Measurements from ENCODE around the gene PRKCZ.
"Not testable (repeated sequence)": the region's sequence is repeated elsewhere in the genome, so short reads cannot be mapped to it uniquely, and the experiment has no call there.

The PRKCZ gene

DNA sequence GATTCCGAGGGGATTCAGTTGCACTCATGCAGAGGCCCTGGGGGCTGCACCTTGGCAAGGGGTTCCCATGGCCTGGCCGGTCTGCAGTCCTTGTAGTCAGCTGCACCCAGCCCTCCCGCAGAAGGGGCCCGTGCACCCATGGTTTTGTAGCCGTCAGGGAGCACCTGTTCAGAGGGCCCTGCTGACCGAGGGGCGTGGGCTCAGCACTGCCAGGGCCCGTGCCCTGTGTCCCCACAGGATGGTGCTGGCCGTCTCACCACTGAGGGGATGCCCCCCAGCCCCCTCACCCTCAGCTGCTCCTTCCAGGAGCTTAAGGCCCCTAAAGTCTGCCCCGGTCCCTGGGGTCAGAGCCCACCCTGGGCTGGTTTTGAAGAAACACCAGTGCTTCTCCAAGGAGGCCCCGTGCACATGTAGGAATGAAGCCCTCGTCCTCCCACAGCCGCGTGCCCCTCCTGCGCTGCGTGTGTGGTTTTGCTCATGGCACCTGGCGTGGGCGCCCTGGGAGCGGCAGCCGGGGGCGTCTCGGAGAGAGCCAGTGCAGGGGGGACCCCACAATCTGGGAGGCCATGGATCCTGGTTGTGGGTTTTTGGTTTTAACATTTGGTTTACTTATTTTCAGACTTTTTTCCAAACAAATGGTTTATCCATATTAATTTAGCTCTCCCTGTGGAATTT is 40.1 kb downstream of the PRKCZ start:
- no peak for DNase-seq

DNA sequence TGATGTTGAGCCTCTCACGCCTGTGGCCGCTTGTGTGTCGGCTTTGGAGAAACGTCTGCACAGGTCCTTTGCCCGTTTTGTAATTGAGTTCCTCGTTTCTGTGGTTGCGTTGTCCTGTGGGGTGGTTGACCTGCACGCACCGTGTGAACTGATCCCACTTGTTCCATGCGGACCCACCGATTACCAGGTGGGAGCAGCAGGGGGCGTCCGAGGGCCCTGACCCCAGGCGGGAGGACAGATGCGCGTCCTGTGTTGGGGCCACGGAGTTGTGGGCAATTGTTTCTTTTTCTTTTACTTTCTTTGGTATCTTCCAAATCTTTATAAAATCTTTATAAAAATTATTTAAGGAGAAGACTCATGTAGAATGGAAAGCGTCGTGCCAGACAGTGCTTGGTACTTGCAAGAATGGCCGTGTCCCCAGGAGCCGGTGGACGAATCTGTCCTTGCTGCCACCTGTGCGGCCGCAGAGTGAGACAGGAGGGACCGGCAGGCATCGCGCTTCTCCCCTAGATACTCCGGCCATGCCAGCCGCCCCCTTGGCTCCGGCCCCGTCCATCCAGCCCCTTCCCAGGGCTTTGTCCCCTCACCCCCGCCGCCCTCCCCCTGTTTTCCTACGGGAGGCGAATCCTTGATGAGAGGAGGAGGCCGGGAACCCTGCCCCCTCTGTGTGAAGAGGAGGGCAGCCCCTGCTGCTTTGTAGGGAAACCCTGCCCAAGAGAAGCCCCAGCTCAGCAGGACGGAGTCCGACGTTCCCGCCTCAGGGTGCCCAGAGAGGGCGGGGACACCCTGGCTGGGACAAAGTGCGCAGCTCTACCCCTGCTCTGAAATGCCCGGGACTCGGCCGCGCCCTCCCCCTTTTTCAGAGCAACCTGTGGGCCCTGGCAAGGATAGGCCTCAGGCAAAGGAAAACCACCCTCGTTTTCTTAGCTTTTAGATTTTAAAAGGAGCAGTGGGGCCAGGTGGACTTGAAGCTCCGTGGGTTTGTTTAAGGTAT is 41.7 kb downstream of the PRKCZ start:
- DNase-seq, result peak; percentile 42

DNA sequence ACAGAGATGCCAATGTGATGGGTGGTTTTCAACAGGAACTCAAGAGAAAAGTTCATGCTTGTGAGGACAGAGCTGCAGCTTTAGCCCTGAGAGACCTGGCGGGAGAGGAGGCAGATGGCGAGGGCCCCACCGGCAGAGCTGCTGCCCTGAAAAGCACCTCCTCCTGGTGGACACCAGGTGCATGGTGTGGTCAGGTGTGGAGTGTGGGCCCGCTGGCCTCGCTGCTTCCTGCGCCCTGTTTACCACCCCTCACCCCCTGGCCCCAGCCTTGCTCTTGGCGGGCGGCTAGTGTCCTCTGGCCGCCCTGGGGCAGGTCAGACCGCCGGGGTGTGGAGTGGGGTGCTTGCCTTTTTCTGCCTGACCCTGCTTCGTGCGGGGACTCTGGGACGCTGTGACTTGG is 42.8 kb downstream of the PRKCZ start:
- no peak for DNase-seq

- DNase-seq, result no peak
These were observed 43.4 kb downstream of the PRKCZ start for GRCh38 chr1:2093636-2094035.

DNA sequence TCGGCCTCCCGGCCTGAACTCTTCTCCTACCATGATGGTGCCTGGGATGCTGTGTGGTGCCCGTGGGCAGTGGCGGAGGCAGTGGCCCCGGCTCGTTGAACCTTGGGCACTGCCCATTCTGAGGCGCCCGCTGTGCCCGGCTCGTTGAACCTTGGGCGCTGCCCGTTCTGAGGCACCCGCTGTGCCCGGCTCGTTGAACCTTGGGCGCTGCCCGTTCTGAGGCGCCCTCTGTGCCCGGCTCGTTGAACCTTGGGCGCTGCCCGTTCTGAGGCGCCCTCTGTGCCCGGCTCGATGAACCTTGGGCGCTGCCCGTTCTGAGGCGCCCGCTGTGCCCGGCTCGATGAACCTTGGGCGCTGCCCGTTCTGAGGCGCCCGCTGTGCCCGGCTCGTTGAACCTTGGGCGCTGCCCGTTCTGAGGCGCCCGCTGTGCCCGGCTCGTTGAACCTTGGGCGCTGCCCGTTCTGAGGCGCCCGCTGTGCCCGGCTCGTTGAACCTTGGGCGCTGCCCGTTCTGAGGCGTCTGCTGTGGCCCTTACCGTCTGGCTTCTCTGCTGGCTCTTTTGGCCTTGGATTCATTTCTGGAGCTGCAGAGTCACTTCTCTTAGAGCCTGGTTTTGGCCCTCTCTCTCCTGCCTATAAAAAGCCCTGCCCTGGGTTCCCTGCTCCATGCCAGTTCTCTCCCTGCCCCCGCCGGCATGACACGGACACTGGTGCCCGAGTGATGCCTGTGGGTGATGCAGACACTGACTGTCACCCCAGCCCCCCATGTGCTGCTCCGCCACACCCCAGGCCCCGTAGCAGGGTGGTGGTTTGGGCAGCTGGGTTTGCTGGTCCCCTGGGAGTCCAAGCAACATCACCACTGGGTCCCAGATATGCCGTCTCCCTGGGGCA is 44.3 kb downstream of the PRKCZ start:
- not testable (repeated sequence) for DNase-seq

DNA sequence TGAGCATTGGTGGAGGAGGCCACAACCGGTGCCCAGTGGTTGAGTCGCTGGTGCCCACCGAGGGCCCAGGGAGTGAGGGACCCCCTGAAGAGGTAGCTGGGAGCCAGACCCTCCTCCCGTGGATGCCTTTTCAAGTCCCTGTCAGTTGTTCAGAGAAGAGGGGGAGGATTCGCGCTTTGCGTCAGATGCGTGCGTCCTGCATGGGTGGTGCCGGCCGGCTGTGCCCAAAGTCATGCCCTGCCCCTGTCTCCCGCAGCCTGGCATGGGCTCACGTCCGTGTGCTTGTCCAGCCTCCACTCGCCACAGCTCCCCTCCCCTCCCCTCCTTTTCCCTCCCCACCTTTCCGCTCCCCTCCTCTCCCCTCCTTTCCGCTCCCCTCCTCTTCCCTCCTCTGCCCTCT is 45.2 kb downstream of the PRKCZ start:
- DNase-seq, result no peak

- DNase-seq, result no peak
These were observed 45.9 kb downstream of the PRKCZ start for GRCh38 chr1:2095981-2096736.

DNA sequence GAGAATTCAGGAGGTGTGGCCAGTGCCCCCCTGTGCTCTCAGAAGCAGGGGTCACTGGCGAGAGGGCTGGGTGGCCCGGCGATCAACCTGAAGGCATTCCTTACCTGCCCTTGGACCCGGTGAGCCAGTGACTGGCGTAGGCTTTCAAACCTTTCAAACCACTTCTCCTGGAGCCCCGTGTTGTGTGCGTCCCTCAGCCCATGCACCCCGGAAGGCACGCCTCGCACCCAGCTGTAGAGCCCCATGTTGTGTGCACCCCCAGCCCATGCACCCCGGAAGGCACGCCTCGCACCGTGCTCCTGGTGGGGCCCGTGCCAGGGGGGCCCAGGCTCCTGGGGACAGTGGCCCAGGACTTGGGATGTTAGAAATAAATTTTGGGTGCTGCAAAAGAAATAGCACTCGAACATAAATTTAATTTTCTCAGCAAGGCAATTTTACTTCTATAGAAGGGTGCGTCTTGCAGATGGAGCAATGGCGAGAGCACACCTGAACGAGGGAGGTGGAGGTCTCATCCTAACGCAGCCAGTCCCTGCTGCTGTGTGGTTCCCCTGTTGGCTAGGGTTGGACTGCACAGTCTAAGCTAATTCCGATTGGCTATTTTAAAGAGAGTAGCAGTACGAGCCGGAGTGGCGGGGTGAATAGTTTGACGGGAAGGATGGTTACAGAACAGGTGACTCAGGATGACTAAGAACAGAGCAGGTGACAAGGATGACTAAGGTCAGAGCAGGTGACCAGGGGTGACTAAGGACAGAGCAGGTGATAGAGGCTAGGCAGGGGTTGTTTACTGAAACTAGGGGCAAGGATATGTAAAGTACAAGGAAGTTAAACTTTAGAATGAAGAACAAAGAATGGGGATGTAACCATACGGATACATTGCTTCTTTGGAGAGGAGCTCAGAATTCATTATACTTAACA is 47.4 kb downstream of the PRKCZ start:
- no peak for DNase-seq

DNA sequence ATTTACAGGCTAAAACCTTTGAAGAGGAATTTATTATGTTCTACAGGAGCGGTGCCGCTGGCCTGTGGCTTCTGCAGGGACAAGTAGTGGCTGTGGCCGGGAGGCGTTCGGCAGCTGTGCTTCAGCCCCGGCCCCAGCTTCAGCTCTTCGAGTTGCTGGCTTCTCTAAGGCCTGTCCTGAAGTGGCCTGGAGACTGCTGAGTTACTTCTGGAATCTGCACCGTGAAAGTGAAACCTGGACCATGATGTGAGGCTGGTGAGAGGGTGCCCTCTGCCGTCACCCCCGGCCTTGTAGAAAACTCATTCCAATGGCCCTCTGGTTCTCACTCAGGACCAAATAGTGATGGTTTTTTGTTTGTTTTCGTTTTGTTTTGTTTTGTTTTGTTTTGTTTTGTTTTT is 48.1 kb downstream of the PRKCZ start:
- DNase-seq, result peak; percentile 16

DNA sequence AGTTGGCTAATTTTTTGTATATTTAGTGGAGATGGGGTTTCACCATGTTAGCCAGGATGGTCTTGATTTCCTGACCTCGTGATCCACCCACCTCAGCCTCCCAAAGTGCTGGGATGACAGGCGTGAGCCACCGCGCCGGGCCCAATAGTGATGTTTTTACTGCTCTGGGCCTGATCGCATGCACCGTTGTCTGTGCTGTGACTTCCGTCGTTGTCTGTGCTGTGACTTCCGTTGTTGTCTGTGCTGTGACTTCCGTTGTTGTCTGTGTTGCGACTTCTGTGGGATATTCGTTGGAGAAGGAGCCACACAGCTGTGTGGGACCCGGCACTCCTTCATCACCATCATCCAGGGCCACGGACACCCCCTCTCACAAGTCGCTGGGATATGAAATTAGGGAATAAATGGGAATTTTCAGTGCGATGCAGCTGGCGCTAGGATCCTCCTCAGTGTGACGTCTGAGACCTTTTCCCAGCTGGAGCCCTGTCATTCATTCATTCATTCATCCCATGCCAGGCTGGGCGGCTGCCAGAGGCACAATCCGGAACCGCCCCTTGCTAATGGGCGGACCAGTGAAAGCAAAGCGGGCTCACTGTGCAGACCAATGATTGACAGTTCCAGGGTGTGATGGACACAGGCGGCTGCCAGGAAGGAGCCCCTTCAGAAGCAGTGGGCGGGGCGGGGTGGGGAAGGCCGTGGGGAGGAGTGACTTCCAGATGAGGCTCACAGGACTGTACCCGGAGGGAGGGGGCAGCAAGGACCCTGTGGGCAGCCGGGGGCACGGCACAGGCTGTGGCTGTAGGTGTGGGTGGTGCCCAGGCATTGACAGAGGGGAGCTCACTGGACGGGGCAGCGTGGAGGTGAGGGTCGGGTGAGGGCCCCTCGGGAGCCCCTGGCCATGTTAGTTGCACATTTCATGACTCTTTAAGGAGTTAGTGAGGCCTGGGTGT is 48.9 kb downstream of the PRKCZ start:
- no peak for DNase-seq

- DNase-seq, result no peak
These were observed 49.9 kb downstream of the PRKCZ start for GRCh38 chr1:2099886-2100779.

DNA sequence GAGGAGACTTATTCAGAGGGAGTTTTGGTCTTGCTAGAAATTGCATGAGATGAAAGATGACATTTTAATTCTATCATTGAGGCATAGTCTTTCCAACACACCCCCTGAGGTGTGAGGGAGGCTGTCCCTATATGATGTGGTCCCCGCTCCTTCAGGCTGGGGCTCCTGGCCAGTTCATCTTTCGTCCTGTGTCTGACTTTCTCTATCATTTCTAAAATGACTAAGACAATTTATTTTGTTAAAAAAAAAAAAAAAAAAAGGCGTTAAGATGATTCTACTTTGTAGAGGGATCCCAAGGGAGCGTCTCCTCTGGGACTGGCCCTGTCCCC is 50.5 kb downstream of the PRKCZ start:
- DNase-seq, result no peak

GRCh38 chr1:2101531-2101930 is 51.3 kb downstream of the PRKCZ start:
- no peak for DNase-seq

DNA sequence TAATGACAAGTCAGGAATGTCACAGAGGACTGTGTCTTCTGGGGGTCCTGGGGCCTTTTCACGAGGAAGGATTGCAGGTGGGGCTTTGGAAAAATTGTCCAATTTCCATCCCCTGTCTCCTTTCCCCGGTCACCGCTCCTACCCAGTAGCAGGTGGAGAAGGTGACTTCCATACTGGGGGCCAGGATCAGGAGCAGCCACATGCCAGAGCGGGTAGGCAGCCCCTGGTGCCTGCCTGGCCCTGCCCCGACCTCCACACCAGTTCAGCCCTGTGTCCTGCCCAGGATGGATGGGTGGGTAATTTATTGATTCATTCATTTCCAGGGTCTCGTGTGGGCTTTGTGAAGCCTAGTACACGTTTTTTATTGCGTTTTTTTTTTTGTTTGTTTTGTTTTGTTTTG is 51.7 kb downstream of the PRKCZ start:
- DNase-seq, result no peak

DNA sequence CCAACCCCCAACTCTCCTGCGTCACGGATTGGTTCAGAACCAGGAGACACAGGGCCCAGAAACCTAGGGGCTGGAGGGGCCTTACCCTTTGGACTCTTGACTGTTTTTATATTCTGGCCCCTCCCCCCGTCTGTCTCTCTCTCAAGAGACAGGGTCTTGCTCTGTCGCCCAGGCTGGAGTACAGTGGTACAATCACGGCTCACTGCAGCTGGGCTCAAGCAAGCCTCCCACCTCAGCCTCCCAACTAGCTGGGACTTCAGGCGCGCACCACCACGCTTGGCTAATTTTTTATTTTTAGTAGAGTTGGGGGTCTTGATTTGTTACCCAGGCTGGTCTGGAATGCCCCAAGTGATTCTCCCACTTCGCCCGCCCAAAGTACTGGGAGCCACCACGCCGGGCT is 52.5 kb downstream of the PRKCZ start:
- DNase-seq, result no peak

- DNase-seq, result no peak
These were observed 53.2 kb downstream of the PRKCZ start for GRCh38 chr1:2103266-2103900.

DNA sequence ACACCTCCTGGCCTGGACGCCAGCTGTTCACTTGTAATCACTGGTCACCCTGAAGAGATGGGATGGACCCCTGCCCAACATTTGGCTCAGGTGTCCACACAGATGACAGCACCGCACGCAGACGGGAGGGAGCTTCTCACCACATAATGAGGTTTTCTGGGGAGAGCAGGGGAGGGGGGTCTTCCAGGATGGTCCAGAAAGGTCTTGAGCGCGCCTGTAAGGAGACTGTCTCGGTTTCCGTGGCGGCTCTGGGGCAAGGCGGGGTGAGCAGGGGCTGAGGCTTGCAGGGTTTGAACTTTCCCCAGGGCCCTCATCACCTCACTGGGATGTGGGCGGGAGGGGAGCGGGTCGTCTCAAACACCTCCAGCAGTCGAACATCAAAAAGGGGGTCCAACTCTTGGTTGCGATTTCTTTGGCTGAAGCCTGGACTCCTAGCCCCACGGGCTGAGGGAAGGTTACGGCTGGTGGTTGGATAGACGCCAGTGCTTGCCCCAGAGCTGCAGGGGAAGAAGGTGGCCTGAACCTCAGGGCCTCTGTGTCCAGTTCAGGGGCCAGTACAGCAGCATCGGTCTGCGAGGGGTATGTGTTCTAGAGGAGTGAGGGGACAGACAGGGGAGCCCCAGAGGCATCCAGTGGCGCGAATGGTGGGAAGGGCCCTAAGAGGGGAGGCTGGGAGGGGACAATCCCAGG is 53.8 kb downstream of the PRKCZ start:
- DNase-seq, result no peak

Measured in OCI-M1 (cell line).